Posterior cingulate gyrus (tissue), 11 donors: ENCODE results near the gene CCDC8.

Source experiments
- DNase-seq, 10 donors: peaks; one replicate each; pipeline versions ENCODE4 v3.0.0 to v3.0.0-alpha.2; 2020 to 2021; ENCODE audit warnings: mixed read lengths in 3 of 10
- intact Hi-C: fragments of 100-400 bp; cut with DNase I; formaldehyde crosslinking; loops from one replicate; pipeline ENCODE4 v1.15.1; 2023

Gene CCDC8

GRCh38 chr19:46407856-46408663, 5.3 kb downstream of the CCDC8 start:
- intact Hi-C loops = no loop called here
- peak in 2 of 10 donors; percentile 25 to 77 for DNase-seq

- DNase-seq = peak in 2 of 10 donors; percentile 28 to 64
- intact Hi-C loops = no loop called here
These were observed 6.4 kb downstream of the CCDC8 start for GRCh38 chr19:46406976-46407375.

GRCh38 chr19:46404753-46405468, 8.5 kb downstream of the CCDC8 start:
- intact Hi-C loops = no loop called here
- DNase-seq = peak in 3 of 10 donors; percentile 61 to 64 (median 63)

- peak in 4 of 10 donors; percentile 17 to 86 (median 78) for DNase-seq
- intact Hi-C loops = no loop called here
These were observed 9.2 kb downstream of the CCDC8 start for GRCh38 chr19:46404055-46404752.

- peak in 2 of 10 donors; percentile 39 to 61 for DNase-seq
- intact Hi-C loops = loop anchor here (2.0 kb wide), 1 partner anchor 84 kb away; no protein-coding TSS in a partner anchor
These were observed 10.6 kb downstream of the CCDC8 start for GRCh38 chr19:46402725-46403124.

DNA sequence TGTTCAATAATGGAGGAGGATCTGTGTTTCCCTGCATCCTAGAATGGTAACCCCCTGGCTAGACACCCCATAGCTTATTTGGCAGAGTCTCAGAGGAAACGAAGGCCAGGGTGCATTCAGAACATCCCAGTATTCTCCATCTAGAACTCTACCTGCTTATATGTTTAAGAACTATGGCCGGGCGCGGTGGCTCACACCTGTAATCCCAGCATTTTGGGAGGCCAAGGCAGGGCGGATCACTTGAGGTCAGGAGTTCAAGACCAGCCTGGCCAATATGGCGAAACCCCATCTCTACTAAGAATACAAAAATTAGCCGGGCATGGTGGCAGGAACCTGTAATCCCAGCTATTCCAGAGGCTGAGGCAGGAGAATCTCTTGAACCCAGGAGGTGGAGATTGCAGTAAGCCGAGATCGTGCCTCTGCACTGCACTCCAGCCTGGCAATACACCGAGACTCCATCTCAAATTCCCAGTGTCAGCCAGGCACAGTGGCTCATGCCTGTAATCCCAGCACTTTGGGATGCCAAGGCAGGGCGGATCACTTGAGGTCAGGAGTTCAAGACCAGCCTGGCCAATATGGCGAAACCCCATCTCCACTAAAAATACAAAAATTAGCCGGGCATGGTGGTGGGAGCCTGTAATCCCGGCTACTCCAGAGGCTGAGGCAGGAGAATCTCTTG, 15.4 kb downstream of the CCDC8 start:
- peak in 2 of 10 donors; percentile 25 to 40 for DNase-seq
- intact Hi-C loops = loop anchor here (5.0 kb wide), 1 partner anchor 116 kb away; no protein-coding TSS in a partner anchor

- intact Hi-C loops = no loop called here
- DNase-seq = no peak
These were observed 19.0 kb downstream of the CCDC8 start for GRCh38 chr19:46394402-46394797.

GRCh38 chr19:46393456-46394401, 19.6 kb downstream of the CCDC8 start:
- intact Hi-C loops = no loop called here
- peak in 3 of 10 donors; percentile 20 to 70 (median 55) for DNase-seq

- no peak for DNase-seq
- intact Hi-C loops = no loop called here
These were observed 20.5 kb downstream of the CCDC8 start for GRCh38 chr19:46392837-46393236.

GRCh38 chr19:46392252-46392801, 21.0 kb downstream of the CCDC8 start:
- peak in 3 of 10 donors; percentile 69 to 83 (median 82) for DNase-seq
- intact Hi-C loops = no loop called here

DNA sequence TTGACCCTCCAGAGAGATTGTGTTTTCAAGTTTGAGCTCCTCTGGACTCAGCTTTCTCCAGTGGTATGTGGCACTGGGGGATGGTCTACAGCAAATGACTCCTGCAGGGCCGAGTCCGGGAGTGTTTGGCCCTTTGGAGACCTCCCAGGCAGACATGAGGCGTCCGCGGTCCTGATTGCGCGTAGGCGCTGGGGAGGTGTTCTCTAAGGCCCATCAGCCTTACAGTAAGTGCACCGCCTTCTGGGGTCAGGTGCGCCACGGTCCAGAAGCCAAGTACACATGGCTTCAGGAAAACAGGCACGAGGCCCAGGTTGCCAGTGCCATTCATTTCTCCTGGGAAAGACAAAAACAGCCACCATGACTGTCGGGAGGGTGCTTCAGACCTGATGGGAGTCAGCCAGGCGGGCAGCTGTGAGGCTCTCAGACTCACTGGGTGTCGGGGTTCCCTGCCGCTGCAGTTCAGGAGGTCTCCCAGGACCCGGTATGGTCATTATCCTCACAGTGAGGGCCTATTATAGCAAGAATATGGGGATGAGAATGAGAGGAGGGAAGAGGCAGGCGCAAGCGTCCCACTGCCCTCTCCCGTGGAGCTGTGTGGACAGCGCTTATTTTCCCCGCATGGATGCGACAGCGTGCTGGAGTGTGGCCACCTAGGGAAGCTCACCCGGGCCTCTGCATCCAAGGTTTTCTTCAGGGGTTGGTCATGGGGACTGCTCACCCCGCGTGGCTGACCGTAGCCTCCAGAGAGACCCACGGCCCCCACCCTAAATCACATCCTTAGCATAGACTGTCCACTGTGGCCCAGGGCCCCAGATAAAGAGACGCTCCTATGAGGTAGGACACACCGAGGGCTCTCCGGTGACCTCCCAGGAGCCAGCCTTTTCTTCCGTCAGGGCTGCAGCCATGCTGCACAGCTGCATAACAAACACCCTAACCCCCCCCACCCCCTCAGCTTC, 21.8 kb downstream of the CCDC8 start:
- intact Hi-C loops = no loop called here
- peak in 3 of 10 donors; percentile 65 to 81 (median 73) for DNase-seq

GRCh38 chr19:46390866-46391265, 22.5 kb downstream of the CCDC8 start:
- intact Hi-C loops = no loop called here
- peak in 3 of 10 donors; percentile 54 to 78 (median 77) for DNase-seq

GRCh38 chr19:46390121-46390858, 23.1 kb downstream of the CCDC8 start:
- intact Hi-C loops = no loop called here
- DNase-seq = peak in 3 of 10 donors; percentile 52 to 78 (median 72)

DNA sequence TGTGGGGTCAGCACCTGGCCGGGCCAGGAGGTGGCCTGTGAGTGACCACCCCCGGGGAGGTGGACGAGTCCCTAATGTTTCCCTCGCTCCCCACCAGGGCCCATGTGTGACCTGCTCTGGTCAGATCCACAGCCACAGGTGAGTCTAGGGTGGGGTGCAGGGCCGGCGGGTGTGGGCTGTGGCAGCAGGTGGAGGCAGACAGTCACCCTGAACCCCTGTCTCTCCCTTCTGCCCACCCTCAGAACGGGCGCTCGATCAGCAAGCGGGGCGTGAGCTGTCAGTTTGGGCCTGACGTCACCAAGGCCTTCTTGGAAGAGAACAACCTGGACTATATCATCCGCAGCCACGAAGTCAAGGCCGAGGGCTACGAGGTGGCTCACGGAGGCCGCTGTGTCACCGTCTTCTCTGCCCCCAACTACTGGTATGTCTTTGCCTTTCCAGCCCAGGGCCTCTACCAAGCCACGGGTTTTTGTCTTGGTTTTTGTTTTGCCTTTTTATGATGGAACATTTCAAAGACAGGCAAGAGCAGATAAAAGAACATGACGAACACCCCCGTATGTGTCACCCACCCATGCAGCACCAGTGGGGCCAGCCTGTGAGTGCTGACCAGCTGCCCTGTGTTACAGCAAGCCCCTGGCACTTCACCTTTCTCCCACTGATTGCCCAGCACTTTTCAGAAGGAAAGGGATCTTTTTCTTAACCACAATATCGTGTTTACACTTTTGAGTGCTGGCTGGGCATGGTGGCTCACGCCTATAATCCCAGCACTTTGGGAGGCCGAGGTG, 24.9 kb downstream of the CCDC8 start:
- DNase-seq = peak in 3 of 10 donors; percentile 63 to 80 (median 74)
- intact Hi-C loops = no loop called here

- intact Hi-C loops = no loop called here
- peak in 2 of 10 donors; percentile 16 to 17 for DNase-seq
These were observed 25.6 kb downstream of the CCDC8 start for GRCh38 chr19:46387713-46388130.
